Epithelial cell of proximal tubule (primary cell): ENCODE measurements around the gene INSYN2B. TPM values are rescaled to one million over a fixed set of nuclear protein-coding genes. Genes with fewer than 3 reads are reported as not detected.

Experiments
- DNase-seq: peaks from one replicate; pipeline ENCODE4 v3.0.0-alpha.2; 2011; ENCODE audit warnings: low read depth
- H3K4me3 ChIP-seq: 2 replicates; pipeline ENCODE4 v1.5.1; 2011; ENCODE audit warnings: low read depth, mild to moderate bottlenecking, low read length
- CTCF ChIP-seq: conservative IDR thresholded peaks from 2 replicates; pipeline ENCODE4 v1.5.1; 2012; ENCODE audit warnings: low read depth, mild to moderate bottlenecking, low read length
- total RNA-seq: library from RNA; depleted of rRNA; stranded (reverse); fragments of >200 nt; gene quantifications from 2 replicates; pipeline ENCODE4 v1.2.3, GENCODE V29; 2015

The INSYN2B gene
- total RNA-seq, 1 donor from 2014 or later: 2.0 TPM

GRCh38 chr5:169939731-169940130, 40.6 kb downstream of the INSYN2B start:
- TF ChIP-seq CTCF: no peak
- no peak overlapping the region for H3K4me3 ChIP-seq
- peak; percentile 74 for DNase-seq

GRCh38 chr5:169938439-169938838, 41.9 kb downstream of the INSYN2B start:
- DNase-seq: no peak
- no peak overlapping the region for H3K4me3 ChIP-seq
- no peak for TF ChIP-seq CTCF

- no peak for TF ChIP-seq CTCF
- H3K4me3 ChIP-seq: no peak overlapping the region
- no peak for DNase-seq
These were observed 44.5 kb downstream of the INSYN2B start for GRCh38 chr5:169935762-169936161.

- no peak for TF ChIP-seq CTCF
- no peak for DNase-seq
- H3K4me3 ChIP-seq: no peak overlapping the region
These were observed 45.3 kb downstream of the INSYN2B start for GRCh38 chr5:169934990-169935389.

- no peak for DNase-seq
- H3K4me3 ChIP-seq: no peak overlapping the region
- TF ChIP-seq CTCF: no peak
These were observed 46.7 kb downstream of the INSYN2B start for GRCh38 chr5:169933616-169934015.

- no peak overlapping the region for H3K4me3 ChIP-seq
- no peak for TF ChIP-seq CTCF
- no peak for DNase-seq
These were observed 47.2 kb downstream of the INSYN2B start for GRCh38 chr5:169933127-169933526.

- no peak for DNase-seq
- H3K4me3 ChIP-seq: no peak overlapping the region
- TF ChIP-seq CTCF: no peak
These were observed 56.3 kb downstream of the INSYN2B start for GRCh38 chr5:169923988-169924387.
